Fibroblast of the aortic adventitia (primary cell): Measurements from ENCODE around the gene OSBPL5. TPM values are rescaled to one million over a fixed set of nuclear protein-coding genes. Genes with fewer than 3 reads are reported as not detected.

Experiments
- DNase-seq: peaks from one replicate; pipeline ENCODE4 v3.0.0-alpha.2; 2010; ENCODE audit warnings: low read depth
- H3K4me3 ChIP-seq: 2 replicates; pipeline ENCODE4 v1.5.1; 2011; ENCODE audit warnings: low read depth, mild to moderate bottlenecking, control low read depth, low read length, moderate library complexity
- CTCF ChIP-seq: IDR thresholded peaks from 2 replicates; pipeline ENCODE4 v1.5.1; 2011; ENCODE audit warnings: mild to moderate bottlenecking, low read length, control low read depth, inconsistent platforms; ENCODE audit not compliant: insufficient read depth
- total RNA-seq: library from RNA; depleted of rRNA; stranded (reverse); fragments of >200 nt; gene quantifications from 2 replicates; pipeline ENCODE4 v1.2.3, GENCODE V29; 2012; ENCODE audit warnings: low replicate concordance

OSBPL5 gene
- total RNA-seq, 1 donor: 24.8 TPM

GRCh38 chr11:3087821-3088800 is 77.0 kb downstream of the OSBPL5 start:
- TF ChIP-seq CTCF: no peak
- DNase-seq: no peak
- H3K4me3 ChIP-seq: no peak overlapping the region

GRCh38 chr11:3087373-3087772 is 77.7 kb downstream of the OSBPL5 start:
- H3K4me3 ChIP-seq: no peak overlapping the region
- no peak for TF ChIP-seq CTCF
- no peak for DNase-seq

- H3K4me3 ChIP-seq: no peak overlapping the region
- TF ChIP-seq CTCF: no peak
- no peak for DNase-seq
Observed at GRCh38 chr11:3086671-3087150, 78.4 kb downstream of the OSBPL5 start.

GRCh38 chr11:3086114-3086513 is 79.0 kb downstream of the OSBPL5 start:
- no peak for DNase-seq
- no peak for TF ChIP-seq CTCF
- H3K4me3 ChIP-seq: no peak overlapping the region

GRCh38 chr11:3085052-3085451 is 80.1 kb downstream of the OSBPL5 start:
- DNase-seq: no peak
- H3K4me3 ChIP-seq: no peak overlapping the region

GRCh38 chr11:3083321-3083720 is 81.8 kb downstream of the OSBPL5 start:
- TF ChIP-seq CTCF: no peak
- no peak for DNase-seq
- H3K4me3 ChIP-seq: no peak overlapping the region

More at GRCh38 chr11:3085052-3085451, 80.1 kb downstream of the OSBPL5 start:
- no peak for TF ChIP-seq CTCF
